GM10266 (cell line): ENCODE data around the gene EPHB1.

Experiments
- DNase-seq: peaks from one replicate; pipeline ENCODE4 v3.0.0; 2012; ENCODE audit errors: extremely low spot score
- CTCF ChIP-seq: IDR thresholded peaks from 2 replicates; pipeline ENCODE4 v1.5.1; 2012; ENCODE audit warnings: mild to moderate bottlenecking, low read depth; ENCODE audit not compliant: control insufficient read depth, insufficient read depth; ENCODE audit errors: missing control alignments

Gene EPHB1

GRCh38 chr3:134753999-134754742 lies 40.9 kb upstream of the EPHB1 start:
- no peak for DNase-seq
- TF ChIP-seq CTCF = no peak

GRCh38 chr3:134754768-134755559 lies 40.1 kb upstream of the EPHB1 start:
- peak; percentile 65 for TF ChIP-seq CTCF

GRCh38 chr3:134755821-134756220 lies 39.2 kb upstream of the EPHB1 start:
- no peak for TF ChIP-seq CTCF

More at GRCh38 chr3:134754768-134755559, 40.1 kb upstream of the EPHB1 start:
- peak; percentile 56 for DNase-seq

GRCh38 chr3:134757549-134758069 lies 37.5 kb upstream of the EPHB1 start:
- no peak for DNase-seq

More at GRCh38 chr3:134755821-134756220, 39.2 kb upstream of the EPHB1 start:
- no peak for DNase-seq

GRCh38 chr3:134761213-134761612 lies 33.8 kb upstream of the EPHB1 start:
- no peak for DNase-seq
- no peak for TF ChIP-seq CTCF

More at GRCh38 chr3:134757549-134758069, 37.5 kb upstream of the EPHB1 start:
- TF ChIP-seq CTCF = no peak

GRCh38 chr3:134762016-134762415 lies 33.0 kb upstream of the EPHB1 start:
- no peak for TF ChIP-seq CTCF
- no peak for DNase-seq
